ENCODE measurements around the gene NBEA. TPM values are rescaled to one million over a fixed set of nuclear protein-coding genes. Genes with fewer than 3 reads are reported as not detected.

Gene NBEA
- total RNA-seq, 1 experiment from 2014 or later, result 0.54 TPM

GRCh38 chr13:35228536-35228935, 286.5 kb downstream of the NBEA start:
- H3K9me3 ChIP-seq, result no peaks in the 10 kb centered on the region
- no peak for DNase-seq
- ChIA-PET POLR2A (no interaction called here), CTCF (no interaction called here)
- TF ChIP-seq CTCF (IDR thresholded peaks at IDR 0.05; ENCODE audit: insufficient read depth in 1 of 2, low read depth in 1 of 2, low read length in 1 of 2, severe bottlenecking in 1 of 2, unreplicated experiment in 1 of 2), result no peak
- no TSS peak for BruUV-seq (replicated peaks)
- no peak overlapping the region for H3K27ac Mint-ChIP-seq (ENCODE audit: unreplicated experiment)
- no peaks in the 10 kb centered on the region for H3K36me3 Mint-ChIP-seq (ENCODE audit: insufficient read depth, unreplicated experiment)
- no peaks in the 10 kb centered on the region for H3K36me3 ChIP-seq (ENCODE audit: control insufficient read depth, insufficient read depth, low read length)
- intact Hi-C loops (cut with micrococcal nuclease; ENCODE audit: unreplicated experiment), result no loop called here
- H3K27me3 ChIP-seq (replicated peaks; ENCODE audit: control insufficient read depth, insufficient read depth, low read length), result no peaks in the 10 kb centered on the region
- H3K4me1 ChIP-seq, result no peaks in the 10 kb centered on the region
- H3K9me3 Mint-ChIP-seq (ENCODE audit: unreplicated experiment), result no peaks in the 10 kb centered on the region
- H3K4me3 Mint-ChIP-seq (ENCODE audit: unreplicated experiment), result no peak overlapping the region
- H3K4me3 ChIP-seq (ENCODE audit: low read depth, low read length), result no peak overlapping the region
- H3K27me3 Mint-ChIP-seq (ENCODE audit: insufficient read depth, unreplicated experiment), result peaks cover 2% of the 10 kb centered on the region
- no peaks in the 10 kb centered on the region for H3K4me1 Mint-ChIP-seq (ENCODE audit: low read depth, unreplicated experiment)

GRCh38 chr13:35231426-35231825, 289.4 kb downstream of the NBEA start:
- Mint-ChIP-seq H3K36me3 (ENCODE audit: insufficient read depth, unreplicated experiment) (no peaks in the 10 kb centered on the region), H3K27ac (ENCODE audit: unreplicated experiment) (no peak overlapping the region), H3K4me1 (ENCODE audit: low read depth, unreplicated experiment) (no peaks in the 10 kb centered on the region), H3K9me3 (ENCODE audit: unreplicated experiment) (no peaks in the 10 kb centered on the region), H3K27me3 (ENCODE audit: insufficient read depth, unreplicated experiment) (peaks cover 3% of the 10 kb centered on the region), H3K4me3 (ENCODE audit: unreplicated experiment) (no peak overlapping the region)
- H3K36me3 ChIP-seq (ENCODE audit: control insufficient read depth, insufficient read depth, low read length), result no peaks in the 10 kb centered on the region
- H3K9me3 ChIP-seq, result no peaks in the 10 kb centered on the region
- POLR2A ChIA-PET, result no interaction called here
- H3K4me3 ChIP-seq (ENCODE audit: low read depth, low read length), result no peak overlapping the region
- H3K4me1 ChIP-seq, result no peaks in the 10 kb centered on the region
- intact Hi-C loops (cut with micrococcal nuclease; ENCODE audit: unreplicated experiment), result no loop called here
- no peak for TF ChIP-seq CTCF (IDR thresholded peaks at IDR 0.05; ENCODE audit: insufficient read depth in 1 of 2, low read depth in 1 of 2, low read length in 1 of 2, severe bottlenecking in 1 of 2, unreplicated experiment in 1 of 2)
- BruUV-seq (replicated peaks), result no TSS peak
- no peak for DNase-seq
- H3K27me3 ChIP-seq (replicated peaks; ENCODE audit: control insufficient read depth, insufficient read depth, low read length), result no peaks in the 10 kb centered on the region
- CTCF ChIA-PET, result no interaction called here

- ChIA-PET POLR2A (no interaction called here), CTCF (no interaction called here)
- Histone ChIP-seq H3K27me3 (replicated peaks; ENCODE audit: control insufficient read depth, insufficient read depth, low read length) (no peaks in the 10 kb centered on the region), H3K4me1 (no peaks in the 10 kb centered on the region), H3K9me3 (no peaks in the 10 kb centered on the region), H3K36me3 (ENCODE audit: control insufficient read depth, insufficient read depth, low read length) (no peaks in the 10 kb centered on the region), H3K4me3 (ENCODE audit: low read depth, low read length) (no peak overlapping the region)
- no peak for DNase-seq
- H3K4me3 Mint-ChIP-seq (ENCODE audit: unreplicated experiment), result no peak overlapping the region
- no peaks in the 10 kb centered on the region for H3K36me3 Mint-ChIP-seq (ENCODE audit: insufficient read depth, unreplicated experiment)
- intact Hi-C loops (cut with micrococcal nuclease; ENCODE audit: unreplicated experiment), result no loop called here
- peaks cover 8% of the 10 kb centered on the region for H3K27me3 Mint-ChIP-seq (ENCODE audit: insufficient read depth, unreplicated experiment)
- TF ChIP-seq CTCF (IDR thresholded peaks at IDR 0.05; ENCODE audit: insufficient read depth in 1 of 2, low read depth in 1 of 2, low read length in 1 of 2, severe bottlenecking in 1 of 2, unreplicated experiment in 1 of 2), result no peak
- H3K4me1 Mint-ChIP-seq (ENCODE audit: low read depth, unreplicated experiment), result no peaks in the 10 kb centered on the region
- no TSS peak for BruUV-seq (replicated peaks)
- H3K9me3 Mint-ChIP-seq (ENCODE audit: unreplicated experiment), result no peaks in the 10 kb centered on the region
- H3K27ac Mint-ChIP-seq (ENCODE audit: unreplicated experiment), result no peak overlapping the region
Observed at GRCh38 chr13:35238274-35238673, 296.2 kb downstream of the NBEA start.
